ENCODE results near the gene SNX18.

DNA sequence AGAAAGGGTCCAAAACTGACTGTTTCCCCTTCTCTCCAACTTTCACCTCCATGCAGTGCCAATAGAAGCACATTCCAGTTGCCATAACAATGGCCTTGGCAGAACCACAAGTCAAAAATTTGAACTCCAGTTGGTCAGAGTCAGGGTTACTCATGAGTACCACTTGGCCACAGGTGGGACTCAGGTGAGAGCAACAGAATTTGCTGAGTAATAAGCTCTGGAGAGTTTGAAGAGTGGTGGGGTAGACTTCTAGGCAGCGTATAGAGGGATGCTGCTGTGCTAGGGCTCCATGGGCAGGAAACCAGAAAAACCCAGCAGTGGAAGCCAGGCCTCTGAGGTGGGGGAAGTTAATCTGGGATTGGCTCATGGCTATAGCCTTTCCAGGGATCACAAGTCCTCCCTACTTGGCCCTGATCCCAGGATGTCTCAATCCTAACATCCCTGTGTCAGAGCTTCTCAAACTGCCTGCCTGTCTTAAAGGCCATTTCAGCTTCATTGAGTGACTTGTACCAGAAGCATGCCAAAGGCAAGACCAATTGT lies 30.2 kb downstream of the SNX18 start:
- TF ChIP-seq, protein P1, sequence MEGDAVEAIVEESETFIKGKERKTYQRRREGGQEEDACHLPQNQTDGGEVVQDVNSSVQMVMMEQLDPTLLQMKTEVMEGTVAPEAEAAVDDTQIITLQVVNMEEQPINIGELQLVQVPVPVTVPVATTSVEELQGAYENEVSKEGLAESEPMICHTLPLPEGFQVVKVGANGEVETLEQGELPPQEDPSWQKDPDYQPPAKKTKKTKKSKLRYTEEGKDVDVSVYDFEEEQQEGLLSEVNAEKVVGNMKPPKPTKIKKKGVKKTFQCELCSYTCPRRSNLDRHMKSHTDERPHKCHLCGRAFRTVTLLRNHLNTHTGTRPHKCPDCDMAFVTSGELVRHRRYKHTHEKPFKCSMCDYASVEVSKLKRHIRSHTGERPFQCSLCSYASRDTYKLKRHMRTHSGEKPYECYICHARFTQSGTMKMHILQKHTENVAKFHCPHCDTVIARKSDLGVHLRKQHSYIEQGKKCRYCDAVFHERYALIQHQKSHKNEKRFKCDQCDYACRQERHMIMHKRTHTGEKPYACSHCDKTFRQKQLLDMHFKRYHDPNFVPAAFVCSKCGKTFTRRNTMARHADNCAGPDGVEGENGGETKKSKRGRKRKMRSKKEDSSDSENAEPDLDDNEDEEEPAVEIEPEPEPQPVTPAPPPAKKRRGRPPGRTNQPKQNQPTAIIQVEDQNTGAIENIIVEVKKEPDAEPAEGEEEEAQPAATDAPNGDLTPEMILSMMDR (conservative IDR thresholded peaks at IDR 0.05; ENCODE audit: low read length): no peak
- TF ChIP-seq EZH2phosphoT487 (IDR thresholded peaks at IDR 0.05; ENCODE audit: borderline replicate concordance, low read depth, low read length): no peak
